ENCODE results near the gene BCL10. TPM values are rescaled to one million over a fixed set of nuclear protein-coding genes. Genes with fewer than 3 reads are reported as not detected.

BCL10 gene
- total and polyA plus RNA-seq, 2 of the 8 experiments (the other 6 are each of a cell fraction or from before 2014, with no cell fraction given): 7.4 to 29.6 TPM

DNA sequence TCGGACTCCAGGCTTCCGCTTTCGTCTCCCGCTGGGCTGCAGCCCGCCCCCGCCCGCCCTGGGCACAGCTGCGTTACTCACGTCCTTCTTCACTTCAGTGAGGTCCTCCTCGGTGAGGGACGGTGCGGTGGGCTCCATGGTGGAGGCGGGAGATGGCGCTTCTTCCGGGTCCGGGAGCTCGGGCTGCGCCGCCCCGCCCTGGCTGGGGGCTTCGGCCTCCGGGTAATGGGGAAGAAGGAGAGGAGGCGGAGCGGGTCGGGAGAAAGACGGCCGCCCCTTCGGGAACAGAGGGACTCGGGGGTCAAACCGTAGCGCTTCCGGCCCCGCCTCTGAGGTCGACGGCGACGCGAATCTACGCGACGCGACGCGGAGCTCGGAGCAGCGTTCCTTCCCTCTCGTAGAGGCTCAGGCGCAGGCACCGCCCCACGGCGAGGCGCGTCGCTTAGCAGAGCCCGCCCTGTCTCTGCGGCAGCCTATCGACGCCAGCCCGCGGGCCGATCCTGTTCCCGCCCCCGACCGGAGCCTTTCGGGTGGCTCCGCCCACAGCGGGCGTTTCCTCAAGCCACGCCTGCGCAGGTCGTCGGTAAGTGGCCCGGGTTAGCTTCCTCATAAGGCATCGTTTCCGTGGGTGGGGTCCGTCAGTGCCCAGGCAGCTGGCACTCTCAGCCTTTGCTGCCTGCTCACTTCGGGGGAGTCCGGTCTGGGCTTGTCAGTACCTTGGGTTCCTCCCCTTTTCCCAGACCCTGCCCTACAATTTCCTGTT, at the start of gene BCL10 (continued):
- peak; percentile 86; the same call in 1 of the 2 replicates for TF ChIP-seq RBBP5 (IDR thresholded peaks at IDR 0.05; ENCODE audit: borderline replicate concordance, low read depth, low read length)
- 0 out of 2 replicates have a peak, but pooled peaks have one; percentile 25 for TF ChIP-seq KDM5A (IDR thresholded peaks at IDR 0.05; ENCODE audit: low read length)
- TF ChIP-seq EGR1 (IDR thresholded peaks at IDR 0.05; ENCODE audit: borderline replicate concordance, low read depth, low read length): peak; percentile 85; the same call in 1 of the 2 replicates
- TF ChIP-seq SIRT6 (IDR thresholded peaks at IDR 0.05; ENCODE audit: low read length): no peak
- peak; percentile 45 to 75; a peak in 1 of 4 replicates for TF ChIP-seq SIN3A (conservative IDR thresholded peaks at IDR 0.05 in 1 of 2, IDR thresholded peaks at IDR 0.05 in 1 of 2; ENCODE audit: low read depth in 1 of 2, low read length in 2 of 2)
- peak; percentile 90 for TF ChIP-seq NRF1 (IDR thresholded peaks at IDR 0.05; ENCODE audit: low read depth, low read length)
- TF ChIP-seq JUN (IDR thresholded peaks at IDR 0.05; ENCODE audit: low read depth, low read length): no peak
- TF ChIP-seq TBP (IDR thresholded peaks at IDR 0.05; ENCODE audit: low read depth, low read length): peak; percentile 70
- TF ChIP-seq BRCA1 (IDR thresholded peaks at IDR 0.05; ENCODE audit: low read depth, low read length): no peak
- no peak; the same call in 1 of the 2 replicates for TF ChIP-seq SP4 (IDR thresholded peaks at IDR 0.05; ENCODE audit: low read length)
- no peak for TF ChIP-seq RFX5 (IDR thresholded peaks at IDR 0.05; ENCODE audit: borderline replicate concordance, low read depth, low read length)
- TF ChIP-seq EP300 (IDR thresholded peaks at IDR 0.05; ENCODE audit: borderline replicate concordance in 1 of 2, low read depth in 2 of 2, low read length in 2 of 2): 0 out of 3 replicates have a peak, but pooled peaks of 1 of the 2 experiments have one; percentile 33
- peak; percentile 93 for TF ChIP-seq SRF (IDR thresholded peaks at IDR 0.05; ENCODE audit: low read depth, low read length)
- peak; percentile 80 for TF ChIP-seq POLR2AphosphoS5 (IDR thresholded peaks at IDR 0.05; ENCODE audit: low read depth, low read length)
- TF ChIP-seq BCL11A (IDR thresholded peaks at IDR 0.05; ENCODE audit: low read depth in 2 of 2, low read length in 2 of 2): no peak
- TF ChIP-seq MAFK (IDR thresholded peaks at IDR 0.05; ENCODE audit: low read depth, low read length): no peak
- TF ChIP-seq CHD2 (IDR thresholded peaks at IDR 0.05; ENCODE audit: low read length): no peak

All from H1 (cell line).